ENCODE data around the gene SRGAP2B. TPM values are rescaled to one million over a fixed set of nuclear protein-coding genes. Genes with fewer than 3 reads are reported as not detected.
A peak's percentile ranks its signal among the peaks of the same experiment; 100 is the strongest.
"Not testable (repeated sequence)": the region's sequence is repeated elsewhere in the genome, so short reads cannot be mapped to it uniquely, and the experiment has no call there.

SRGAP2B gene
- total RNA-seq, 1 experiment from 2014 or later, result 13.8 TPM

- not testable (repeated sequence) for DNase-seq (ENCODE audit: low spot score)
Observed at GRCh38 chr1:144998134-144998980, 96.8 kb downstream of the SRGAP2B start.

GRCh38 chr1:144995833-144996410 lies 99.2 kb downstream of the SRGAP2B start:
- peak; percentile 2 for DNase-seq (ENCODE audit: low spot score)

GRCh38 chr1:144992915-144993314 lies 102.2 kb downstream of the SRGAP2B start:
- DNase-seq (ENCODE audit: low spot score), result peak; percentile 50

GRCh38 chr1:144990611-144991010 lies 104.5 kb downstream of the SRGAP2B start:
- DNase-seq (ENCODE audit: low spot score), result not testable (repeated sequence)

- DNase-seq (ENCODE audit: low spot score), result not testable (repeated sequence)
Observed at GRCh38 chr1:144987131-144987530, 108.0 kb downstream of the SRGAP2B start.

- not testable (repeated sequence) for DNase-seq (ENCODE audit: low spot score)
Observed at GRCh38 chr1:144986171-144986860, 108.8 kb downstream of the SRGAP2B start.

- not testable (repeated sequence) for DNase-seq (ENCODE audit: low spot score)
Observed at GRCh38 chr1:144985550-144986170, 109.5 kb downstream of the SRGAP2B start.

GRCh38 chr1:144982802-144983525 lies 112.2 kb downstream of the SRGAP2B start:
- not testable (repeated sequence) for DNase-seq (ENCODE audit: low spot score)

- DNase-seq (ENCODE audit: low spot score), result not testable (repeated sequence)
Observed at GRCh38 chr1:144981157-144981556, 114.0 kb downstream of the SRGAP2B start.

GRCh38 chr1:144979960-144980595 lies 115.0 kb downstream of the SRGAP2B start:
- DNase-seq (ENCODE audit: low spot score), result not testable (repeated sequence)

GRCh38 chr1:144977856-144978255 lies 117.3 kb downstream of the SRGAP2B start:
- DNase-seq (ENCODE audit: low spot score), result not testable (repeated sequence)

- not testable (repeated sequence) for DNase-seq (ENCODE audit: low spot score)
Observed at GRCh38 chr1:144971936-144972335, 123.2 kb downstream of the SRGAP2B start.

- not testable (repeated sequence) for DNase-seq (ENCODE audit: low spot score)
Observed at GRCh38 chr1:144966488-144966887, 128.6 kb downstream of the SRGAP2B start.

- DNase-seq (ENCODE audit: low spot score), result not testable (repeated sequence)
Observed at GRCh38 chr1:144964765-144965164, 130.4 kb downstream of the SRGAP2B start.

- DNase-seq (ENCODE audit: low spot score), result not testable (repeated sequence)
Observed at GRCh38 chr1:144964186-144964585, 130.9 kb downstream of the SRGAP2B start.

- DNase-seq (ENCODE audit: low spot score), result not testable (repeated sequence)
Observed at GRCh38 chr1:144963571-144963970, 131.6 kb downstream of the SRGAP2B start.

- not testable (repeated sequence) for DNase-seq (ENCODE audit: low spot score)
Observed at GRCh38 chr1:144961604-144962583, 133.2 kb downstream of the SRGAP2B start.

- DNase-seq (ENCODE audit: low spot score), result not testable (repeated sequence)
Observed at GRCh38 chr1:144960929-144961488, 134.1 kb downstream of the SRGAP2B start.

- DNase-seq (ENCODE audit: low spot score), result not testable (repeated sequence)
Observed at GRCh38 chr1:144948390-144948789, 146.7 kb downstream of the SRGAP2B start.
